HG03280 (cell line): Measurements from ENCODE around the gene RPS6KA3.

Experiments used
- ATAC-seq: cut with Tn5 transposase; IDR thresholded peaks from one replicate; pipeline ENCODE4 v1.9.1; 2021; ENCODE audit warnings: mild to moderate bottlenecking, moderate library complexity; ENCODE audit not compliant: unreplicated experiment

RPS6KA3 gene

DNA sequence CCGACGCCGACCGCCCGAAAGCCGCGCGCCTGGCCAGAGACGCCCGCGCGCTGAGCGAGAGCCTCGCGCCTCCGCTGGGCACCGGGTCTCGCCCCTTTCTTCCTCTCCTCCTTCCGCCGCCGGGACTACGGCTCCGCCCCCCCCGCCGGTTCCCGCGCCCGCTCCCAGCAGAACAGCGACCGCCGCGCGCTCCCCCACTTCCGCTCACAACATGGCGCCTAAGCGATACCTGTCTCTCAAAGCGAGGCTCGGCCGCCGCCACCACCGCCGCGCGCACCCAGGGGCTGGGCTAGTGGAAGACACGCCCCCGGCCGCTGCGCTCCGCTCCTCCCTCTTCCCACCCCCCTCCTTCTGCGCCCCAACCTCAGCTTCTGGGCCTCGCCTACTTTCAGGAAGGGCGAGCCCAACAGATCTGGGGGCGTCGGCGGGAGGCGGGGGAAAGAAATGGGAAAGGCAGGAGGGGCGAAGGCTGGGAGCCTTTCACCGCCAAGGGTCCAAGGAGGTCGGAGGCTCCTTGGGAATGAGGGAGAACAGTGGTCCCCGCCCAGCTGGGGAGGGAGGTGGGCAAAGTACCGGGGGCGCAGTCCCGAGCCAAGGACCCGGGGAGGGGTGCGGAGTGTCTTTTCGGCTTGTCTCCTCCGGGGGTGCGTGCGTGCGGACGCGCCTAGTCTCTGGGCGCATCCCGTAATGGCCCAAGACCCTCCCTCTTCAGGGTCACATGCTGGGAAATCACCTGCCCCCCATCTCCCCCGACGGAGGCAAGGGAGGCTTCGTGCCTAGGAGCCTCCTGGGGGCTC is at the start of gene RPS6KA3:
Gene RPS6KA3 (minus strand): TSS at position 100 of the 797 bp plus-strand sequence. CDS start 277 bp downstream, outside the sequence.
- peak; percentile 83 for ATAC-seq

DNA sequence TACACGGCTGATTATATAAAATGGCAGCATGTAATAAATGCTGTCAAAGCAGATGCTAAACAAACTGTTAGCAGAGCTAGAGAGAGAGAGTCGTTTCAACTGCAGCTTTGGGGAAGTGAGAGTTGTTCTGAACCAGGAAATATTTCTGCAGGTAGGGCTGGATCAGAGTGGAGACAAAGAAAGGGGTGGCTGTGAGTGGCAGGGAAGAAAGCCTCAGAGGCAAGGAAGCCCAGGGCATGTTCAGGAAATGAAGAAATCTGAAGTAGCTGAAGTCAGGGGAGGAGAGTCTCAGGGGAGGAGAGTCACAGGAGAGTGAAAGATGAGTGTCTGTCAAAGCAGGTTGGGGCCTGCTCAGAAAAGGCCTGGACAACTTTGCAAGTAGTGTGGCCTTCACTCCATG is 48.4 kb upstream of the RPS6KA3 start:
- peak; percentile 72 for ATAC-seq

DNA sequence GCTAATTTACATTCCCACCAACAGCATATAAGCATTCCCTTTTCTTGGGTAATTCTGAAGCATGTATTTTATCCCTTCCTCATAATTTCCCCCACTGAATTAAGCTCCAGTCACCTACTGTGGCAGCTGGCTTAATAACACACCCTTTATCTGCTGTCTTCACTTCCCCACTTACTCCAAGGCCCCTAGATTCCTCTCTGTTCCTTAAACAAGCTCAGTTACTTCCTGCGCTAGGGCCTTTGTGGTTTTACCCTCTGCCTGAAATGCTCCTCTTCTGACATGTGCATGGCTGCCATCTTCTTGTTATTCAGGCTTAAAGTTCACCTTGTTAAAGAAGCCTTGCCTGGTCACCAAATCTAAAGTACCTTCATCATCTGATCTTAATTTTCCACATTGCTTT is 47.2 kb upstream of the RPS6KA3 start:
- ATAC-seq = no peak

DNA sequence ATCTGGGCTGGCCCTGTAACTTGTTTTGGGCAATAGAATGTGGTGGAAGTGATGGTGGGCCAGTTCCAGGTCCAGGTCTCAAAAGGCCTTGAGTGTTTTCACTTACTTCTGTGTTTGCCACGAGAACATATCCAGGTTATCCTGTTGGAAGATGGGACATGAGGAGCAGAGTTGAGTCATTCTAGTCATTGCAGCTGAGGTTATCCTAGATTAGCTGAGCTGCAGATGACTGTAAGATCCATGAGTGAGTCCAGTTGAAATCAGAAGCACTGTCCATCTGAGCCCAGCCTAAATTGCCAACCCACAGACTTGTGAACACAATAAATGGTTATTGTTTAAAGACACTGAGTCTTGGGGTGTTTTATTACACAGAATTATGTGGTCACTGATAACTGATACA is 45.3 kb upstream of the RPS6KA3 start:
- no peak for ATAC-seq

DNA sequence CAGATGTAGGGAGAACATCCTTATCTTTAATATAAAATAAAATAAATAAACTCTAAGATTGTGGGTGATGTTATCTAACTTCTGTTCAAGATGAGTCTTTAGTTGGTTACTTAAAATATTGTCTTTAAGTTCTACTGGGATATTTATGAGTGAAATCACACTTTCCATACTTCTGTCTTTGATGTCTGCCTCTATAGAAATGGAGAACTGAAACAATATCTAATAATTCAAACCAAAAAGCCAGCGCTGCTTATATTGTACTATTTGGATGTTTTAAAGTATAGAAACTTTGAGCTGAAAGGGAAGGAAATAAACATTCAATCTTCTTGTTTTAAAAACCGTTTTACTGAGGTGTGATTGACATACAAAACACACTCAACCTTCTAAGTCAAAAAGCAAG is 44.8 kb upstream of the RPS6KA3 start:
- no peak for ATAC-seq

DNA sequence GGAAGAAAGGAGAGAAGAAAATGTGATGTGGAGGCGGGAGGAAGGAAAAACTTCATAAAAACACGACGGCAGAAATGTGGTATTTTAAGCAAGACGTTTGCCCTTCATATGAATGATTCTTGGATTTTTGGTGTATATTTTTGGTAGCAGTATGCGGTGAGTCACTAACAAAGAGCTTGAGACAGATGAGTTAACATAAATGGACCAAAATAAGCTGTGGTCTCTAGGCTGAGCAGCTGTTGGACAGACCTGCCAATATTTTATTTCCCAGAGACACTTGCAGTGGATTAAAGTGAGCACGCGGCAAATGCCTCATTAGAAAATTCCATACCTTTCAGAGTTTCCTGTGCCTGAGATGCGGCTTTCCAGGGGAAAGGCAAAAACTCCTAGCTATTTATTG is 43.1 kb upstream of the RPS6KA3 start:
- no peak for ATAC-seq

DNA sequence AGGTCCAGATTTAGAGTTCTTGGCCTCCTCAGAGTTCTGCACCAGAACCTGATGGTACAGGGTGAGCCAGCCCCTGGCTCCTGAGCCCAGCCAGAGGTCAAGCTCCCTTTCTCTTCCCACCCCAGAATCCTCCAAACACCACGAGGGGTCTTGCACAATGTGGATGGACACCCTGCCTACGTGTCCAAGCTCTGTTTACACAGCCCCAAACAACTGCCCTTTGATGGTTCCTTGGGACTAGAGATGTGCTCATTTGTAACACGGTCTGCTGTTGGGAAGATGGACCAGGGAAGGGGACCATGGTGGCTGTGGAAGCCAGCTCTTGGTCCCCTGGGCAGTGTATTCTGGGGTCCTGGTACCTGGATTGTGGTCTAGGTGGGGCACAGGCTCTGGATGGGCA is 40.0 kb upstream of the RPS6KA3 start:
- ATAC-seq = no peak

DNA sequence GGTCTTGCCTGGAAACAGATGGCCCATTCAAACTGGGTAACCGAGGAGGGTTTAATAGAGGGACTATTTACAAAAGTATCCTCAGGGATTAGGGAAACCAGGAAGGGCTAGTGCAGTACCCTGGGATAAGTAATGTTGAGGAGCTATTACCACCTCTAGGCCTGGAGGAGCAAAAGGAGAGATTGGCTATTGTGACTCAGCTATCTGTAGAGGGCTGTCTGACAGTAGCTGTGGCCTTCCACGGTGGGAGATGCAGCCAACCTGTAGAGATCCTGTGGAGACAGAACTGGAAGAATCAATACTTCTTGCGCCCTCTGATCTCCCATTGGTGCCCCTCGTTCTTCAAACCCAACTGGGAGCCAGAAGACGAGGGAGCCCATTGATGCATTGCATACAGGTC is 34.1 kb upstream of the RPS6KA3 start:
- no peak for ATAC-seq

DNA sequence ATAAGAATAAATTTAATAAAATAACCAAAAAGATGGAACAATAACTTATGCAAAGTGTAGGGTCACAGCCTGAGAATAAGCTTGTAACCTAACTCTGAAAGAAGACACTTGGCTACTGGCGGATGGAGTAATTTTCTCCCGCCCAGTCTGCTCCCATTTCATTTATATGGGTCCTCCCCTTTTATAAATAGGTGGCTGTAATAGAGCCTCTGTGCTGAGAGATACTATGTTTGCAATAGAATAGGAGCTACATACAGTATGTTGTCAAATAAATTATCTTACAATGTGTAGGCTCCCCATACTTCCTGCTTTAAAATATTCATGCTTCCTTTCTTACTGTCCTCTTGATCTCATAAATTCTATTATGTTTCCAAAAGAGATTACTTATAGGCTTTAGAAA is 28.2 kb upstream of the RPS6KA3 start:
- no peak for ATAC-seq

DNA sequence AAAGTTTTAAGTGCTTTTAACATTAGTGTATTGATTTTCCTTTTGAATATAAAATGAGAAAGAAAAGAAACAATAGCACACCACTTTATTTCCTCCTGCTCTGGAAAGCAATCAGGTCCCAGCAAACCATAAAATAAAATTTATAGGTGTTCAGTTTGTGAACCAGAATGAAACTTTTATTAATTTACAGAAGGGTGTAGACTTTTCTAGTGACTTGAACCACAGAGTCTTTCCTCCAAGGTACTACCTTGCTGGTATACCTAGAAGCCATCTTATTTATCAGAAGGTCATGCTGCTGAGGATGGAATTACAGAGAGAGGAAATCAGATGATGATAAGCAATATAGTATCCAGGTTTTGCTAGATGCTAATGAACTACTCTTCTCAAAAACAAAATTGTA is 27.6 kb upstream of the RPS6KA3 start:
- ATAC-seq = no peak

DNA sequence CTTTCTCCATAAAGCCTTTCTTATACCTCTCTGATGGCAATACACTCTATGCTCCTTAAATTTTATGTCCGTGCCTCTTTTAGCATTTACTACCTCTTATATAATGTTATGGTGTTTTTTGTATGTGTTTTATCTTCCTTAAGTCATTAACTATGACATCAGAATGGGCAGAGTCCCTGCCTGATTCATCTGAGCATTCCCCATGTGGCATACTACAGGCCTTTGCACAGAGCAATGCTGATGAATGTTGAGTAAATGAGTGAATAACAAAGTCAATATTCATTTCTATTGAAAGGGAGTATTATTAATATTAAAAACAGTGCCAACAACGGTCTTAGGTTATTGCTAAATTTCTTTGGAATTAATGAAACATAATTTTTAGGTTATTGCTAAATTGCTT is 18.8 kb upstream of the RPS6KA3 start:
- no peak for ATAC-seq

DNA sequence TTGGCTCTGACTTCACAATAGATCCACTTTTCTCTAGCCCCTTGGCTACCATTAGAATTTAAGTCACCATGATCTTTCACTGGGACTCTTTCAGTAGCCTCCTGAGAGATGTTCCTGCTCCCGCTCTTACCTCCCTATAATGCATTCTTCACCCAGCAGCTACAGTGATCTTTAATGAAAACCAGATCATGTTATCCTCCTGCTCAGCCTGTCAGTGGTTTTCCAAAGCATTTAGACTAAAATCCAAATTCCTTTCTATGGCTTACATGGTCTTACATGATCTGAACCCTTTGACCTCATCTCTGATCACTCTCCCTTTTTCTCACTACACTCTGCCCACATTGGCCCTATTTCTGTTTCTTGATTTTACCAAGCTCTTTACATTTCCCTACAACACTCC is 18.3 kb upstream of the RPS6KA3 start:
- no peak for ATAC-seq

DNA sequence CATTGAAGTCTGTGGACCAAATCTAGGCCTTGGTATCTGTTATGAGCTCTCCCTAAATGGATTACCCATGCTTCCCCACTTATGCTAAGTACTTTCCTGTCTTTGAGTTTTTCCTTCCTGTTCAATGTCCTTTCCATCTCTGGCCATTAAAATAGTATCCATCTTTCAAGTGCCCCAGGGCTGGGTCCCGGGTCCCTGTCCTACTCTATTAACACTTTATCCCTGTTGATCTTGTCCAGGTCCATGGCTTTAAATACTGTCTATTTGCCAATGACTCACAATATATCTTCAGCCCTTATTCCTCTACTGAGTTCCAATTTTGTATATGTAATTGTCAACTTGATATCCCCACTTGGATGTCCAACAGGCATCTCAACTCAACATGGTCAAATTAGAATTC is 17.7 kb upstream of the RPS6KA3 start:
- no peak for ATAC-seq

DNA sequence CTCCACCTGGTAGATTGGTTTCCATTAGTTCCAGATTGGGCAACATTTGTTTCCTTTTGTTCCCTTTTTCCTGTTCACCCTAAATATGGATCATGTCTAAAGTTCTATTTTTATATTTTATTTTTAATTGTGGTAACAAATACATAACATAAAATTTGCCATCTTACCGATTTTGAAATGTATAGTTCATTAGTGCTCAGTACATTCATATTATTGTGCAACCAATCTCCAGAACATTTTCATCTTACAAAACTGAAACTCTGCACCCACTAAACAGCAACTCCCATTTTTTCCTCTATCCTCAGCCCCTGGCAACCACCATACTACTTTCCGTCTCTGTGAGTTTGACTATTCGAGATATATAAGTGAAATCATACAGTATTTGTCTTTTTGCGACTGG is 14.2 kb upstream of the RPS6KA3 start:
- no peak for ATAC-seq

DNA sequence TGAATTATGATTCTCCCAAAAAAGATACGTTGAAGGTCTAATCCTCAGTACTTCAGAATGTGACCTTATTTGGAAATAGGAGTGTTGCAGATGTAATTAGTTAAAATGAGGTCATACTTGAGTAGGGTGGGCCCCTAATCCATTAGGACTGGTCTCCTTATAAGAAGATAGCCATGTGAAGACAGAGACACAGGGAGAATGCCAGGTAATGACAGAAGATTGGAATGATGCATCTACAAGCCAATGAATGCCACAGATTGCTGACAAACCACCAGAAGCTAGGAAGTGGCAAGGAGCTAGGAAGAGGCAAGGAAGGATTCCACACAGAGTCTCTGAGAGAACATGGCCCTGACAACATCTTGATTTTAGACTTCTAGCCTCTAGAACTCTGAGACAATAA is 7.4 kb upstream of the RPS6KA3 start:
- ATAC-seq = no peak

DNA sequence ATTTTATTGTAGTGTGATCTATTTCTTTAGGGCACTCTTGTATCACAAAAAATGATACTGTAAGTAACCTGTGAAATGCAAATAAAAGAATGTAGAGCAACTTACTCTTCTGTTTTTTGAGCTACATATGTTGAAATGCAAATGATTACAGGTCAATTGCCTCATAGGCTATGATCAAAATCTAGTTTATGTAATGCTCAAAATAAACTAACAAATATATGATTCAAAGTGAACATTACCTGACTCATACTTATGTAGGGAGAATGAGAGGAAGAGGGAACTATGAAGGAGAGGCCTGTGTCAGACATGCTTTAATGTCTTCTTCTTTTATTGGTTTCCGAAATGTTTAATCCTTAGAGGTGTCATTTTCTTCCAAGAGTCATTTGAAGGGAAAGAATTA is 5.0 kb upstream of the RPS6KA3 start:
- ATAC-seq = no peak

DNA sequence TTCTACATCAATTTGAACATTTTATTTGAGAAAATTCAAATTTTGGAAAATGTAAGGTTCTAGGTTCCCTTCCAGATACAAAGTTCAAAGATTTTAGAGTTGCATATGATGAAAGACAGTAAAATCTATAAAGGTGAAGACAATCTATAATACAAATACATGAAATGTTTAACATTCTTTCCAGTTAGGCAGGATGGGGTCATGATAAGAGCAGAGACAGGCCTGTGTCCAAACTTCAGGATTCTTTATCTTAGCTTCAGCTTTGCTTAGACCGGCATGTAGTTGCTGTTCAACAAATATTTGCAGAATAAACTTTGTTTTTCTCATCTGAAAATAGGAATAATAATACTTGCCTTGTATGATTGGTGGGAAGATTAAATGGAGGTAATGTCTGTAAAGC is 4.5 kb upstream of the RPS6KA3 start:
- no peak for ATAC-seq

DNA sequence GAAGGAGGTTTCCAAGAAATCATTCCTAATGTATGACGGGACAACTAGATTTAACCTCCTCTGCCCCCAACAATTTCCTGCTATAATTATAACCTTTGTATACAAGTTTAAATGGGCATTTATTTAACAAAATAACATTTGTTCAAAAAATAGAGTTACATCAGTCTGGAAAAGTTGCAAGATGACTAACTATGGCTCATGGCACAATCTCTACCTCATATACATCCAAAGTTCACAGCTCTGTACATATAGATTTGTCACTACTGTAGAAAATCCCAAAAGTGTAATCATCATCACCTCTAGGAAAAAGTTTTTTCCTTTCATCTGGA is 3.8 kb upstream of the RPS6KA3 start:
- no peak for ATAC-seq

DNA sequence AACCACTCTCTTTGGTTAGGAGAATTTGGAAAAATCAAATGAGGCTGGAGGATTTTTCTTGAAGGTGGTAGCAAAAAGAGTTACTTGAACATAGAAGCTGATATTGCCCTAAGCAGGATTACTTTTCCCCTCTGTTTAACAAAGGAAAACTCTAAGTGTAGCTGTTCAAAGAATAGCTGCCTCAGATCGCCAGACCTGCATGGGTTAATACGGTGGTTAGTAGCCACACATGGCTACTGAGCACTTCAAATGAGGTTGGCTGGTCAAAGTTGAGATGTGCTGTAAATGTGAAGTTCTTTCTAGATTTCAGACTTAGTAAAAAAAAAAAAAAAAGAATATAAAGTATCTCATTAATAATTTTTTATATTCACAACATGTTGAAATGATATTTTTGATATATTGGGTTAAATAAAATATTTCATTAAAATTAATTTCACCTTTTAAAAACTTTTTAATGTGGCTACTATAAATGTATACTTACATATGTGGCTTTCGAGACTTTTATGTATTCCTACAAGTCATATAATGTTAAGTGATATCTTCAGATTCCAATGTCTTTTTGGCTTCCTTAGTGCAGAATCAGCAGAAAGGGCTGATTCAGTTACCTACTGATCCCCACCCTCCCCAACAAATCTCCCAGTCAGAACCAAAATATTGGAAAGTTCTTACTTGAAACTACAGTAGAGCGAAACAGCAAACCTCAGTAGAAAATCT is 3.3 kb upstream of the RPS6KA3 start:
- ATAC-seq = no peak

DNA sequence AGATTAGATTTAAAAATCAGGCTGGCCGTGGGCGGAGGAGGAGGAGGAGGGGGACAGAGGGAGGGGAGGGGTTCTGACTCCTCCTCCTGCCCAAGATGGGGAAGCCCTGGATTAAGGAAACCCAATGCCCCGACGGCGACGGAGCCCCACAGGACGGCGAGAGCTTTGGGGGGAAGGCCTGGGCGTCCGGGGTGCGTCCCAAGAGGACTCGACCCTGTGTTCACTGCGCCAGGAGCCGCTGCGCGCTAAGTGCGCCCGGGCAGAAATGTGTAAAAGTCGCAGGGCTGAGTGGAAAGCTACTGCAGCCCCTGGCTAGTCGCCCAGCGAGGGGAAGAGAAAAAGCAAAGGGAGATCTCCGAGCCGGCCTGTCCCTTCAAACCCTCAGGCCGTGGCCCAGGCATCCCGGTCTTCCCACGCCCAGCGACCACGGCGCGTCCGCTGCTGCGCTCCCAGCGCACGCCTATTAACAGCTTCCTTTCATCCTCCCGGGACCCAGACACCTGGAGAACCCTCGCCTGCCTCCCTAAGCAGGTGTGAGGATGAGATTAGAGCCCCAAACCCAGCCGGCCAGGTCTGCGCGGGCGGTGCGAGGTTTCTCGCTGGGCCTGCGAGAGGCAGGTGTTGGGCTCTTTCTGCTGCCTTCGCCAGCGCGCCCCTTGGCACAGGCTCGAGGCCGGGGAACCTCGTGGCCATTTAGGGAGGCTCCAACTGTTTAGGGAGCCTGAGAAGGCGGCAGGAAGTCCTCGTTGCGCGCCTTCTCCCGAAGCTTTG is 1.4 kb upstream of the RPS6KA3 start:
- no peak for ATAC-seq

DNA sequence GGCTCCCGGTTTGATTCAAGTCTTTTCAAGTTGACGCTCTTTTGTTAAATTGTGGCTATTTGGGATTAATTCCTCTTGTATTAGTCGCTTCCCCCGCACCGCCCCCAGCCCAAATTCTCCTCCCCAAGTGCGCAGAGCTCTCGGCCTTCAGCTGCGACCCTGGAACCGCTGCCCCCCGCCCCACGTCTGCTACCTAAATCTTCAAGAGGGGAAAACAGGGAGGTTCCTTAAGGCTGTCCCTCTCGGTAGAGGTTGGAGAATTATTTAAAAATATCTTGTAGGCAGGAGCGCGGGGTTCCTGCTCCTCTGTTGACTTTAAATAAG is 860 bp upstream of the RPS6KA3 start:
- no peak for ATAC-seq
